ENCODE results near the gene SERPINA3. TPM values are rescaled to one million over a fixed set of nuclear protein-coding genes. Genes with fewer than 3 reads are reported as not detected.

Gene SERPINA3
- total RNA-seq, 1 donor = 5.1 TPM

DNA sequence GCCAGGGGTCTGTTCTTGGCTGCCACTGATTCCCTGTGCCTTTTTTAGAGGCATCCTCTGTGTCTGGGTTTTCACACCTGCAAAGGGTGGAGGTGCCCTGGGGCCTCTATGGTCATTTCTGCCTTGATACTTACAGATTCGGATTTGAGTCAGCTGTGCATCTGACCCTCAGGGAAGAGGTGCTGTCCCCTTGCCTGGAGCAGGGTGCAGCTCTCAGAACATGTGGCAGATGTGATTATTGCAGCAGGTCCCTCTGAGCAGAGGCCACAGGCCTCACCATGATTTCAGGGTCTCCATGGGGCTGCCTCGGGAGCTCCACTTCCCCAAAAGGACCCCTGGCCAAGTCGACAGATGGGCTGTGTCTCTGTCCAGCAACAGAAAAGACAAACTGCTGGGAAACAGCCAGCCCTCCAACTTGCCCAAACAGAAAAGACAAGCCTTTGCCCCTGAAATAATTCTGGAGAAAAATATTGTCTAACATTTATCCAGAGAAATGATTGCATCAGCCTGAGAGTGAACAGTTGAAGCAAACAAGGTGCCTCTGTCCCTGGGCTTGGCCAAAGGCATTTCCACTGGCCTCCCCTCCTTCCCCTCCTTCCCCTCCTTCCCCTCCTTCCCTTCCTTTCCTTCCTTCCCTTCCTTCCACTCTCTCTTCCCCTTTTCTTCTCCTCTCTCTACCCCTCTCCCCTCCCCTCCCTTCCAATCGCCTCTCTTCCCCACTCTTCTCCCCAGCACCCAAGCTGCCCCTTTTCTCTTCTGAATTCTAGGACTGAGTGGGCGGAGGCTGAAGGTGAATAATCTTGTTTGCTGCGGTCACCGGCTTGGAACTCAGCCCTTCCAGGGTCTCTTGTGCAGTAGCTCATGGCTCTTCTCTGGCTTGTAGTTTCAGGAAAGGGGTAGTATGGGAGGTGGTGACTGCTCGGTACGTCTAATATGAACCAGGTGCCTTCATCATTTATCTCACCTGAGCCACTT is 676 bp downstream of the SERPINA3 start:
- Histone ChIP-seq H3K4me3 (ENCODE audit: insufficient read depth, low read length) (no peak overlapping the region), H3K9me3 (ENCODE audit: low read depth, low read length) (peaks cover 4% of the 10 kb centered on the region), H3K27ac (ENCODE audit: low read depth, low read length) (no peak overlapping the region), H3K4me1 (ENCODE audit: insufficient read depth, low read length) (peaks cover 9% of the 10 kb centered on the region), H3K36me3 (ENCODE audit: insufficient read depth, low read length) (no peaks in the 10 kb centered on the region), H3K79me2 (ENCODE audit: insufficient read depth, low read length) (no peaks in the 10 kb centered on the region), H3K4me2 (ENCODE audit: insufficient read depth, low read length) (no peak overlapping the region), H3K27me3 (ENCODE audit: insufficient read depth, low read length) (no peaks in the 10 kb centered on the region), H2AFZ (ENCODE audit: low read length) (peak overlapping the region; percentile 35), H4K20me1 (ENCODE audit: insufficient read depth, low read length) (no peaks in the 10 kb centered on the region)
- no peak for DNase-seq (ENCODE audit: insufficient read length, low spot score, missing footprints)
- no peak for TF ChIP-seq CTCF (IDR thresholded peaks at IDR 0.05; ENCODE audit: extremely low read depth, low read depth, low read length)

DNA sequence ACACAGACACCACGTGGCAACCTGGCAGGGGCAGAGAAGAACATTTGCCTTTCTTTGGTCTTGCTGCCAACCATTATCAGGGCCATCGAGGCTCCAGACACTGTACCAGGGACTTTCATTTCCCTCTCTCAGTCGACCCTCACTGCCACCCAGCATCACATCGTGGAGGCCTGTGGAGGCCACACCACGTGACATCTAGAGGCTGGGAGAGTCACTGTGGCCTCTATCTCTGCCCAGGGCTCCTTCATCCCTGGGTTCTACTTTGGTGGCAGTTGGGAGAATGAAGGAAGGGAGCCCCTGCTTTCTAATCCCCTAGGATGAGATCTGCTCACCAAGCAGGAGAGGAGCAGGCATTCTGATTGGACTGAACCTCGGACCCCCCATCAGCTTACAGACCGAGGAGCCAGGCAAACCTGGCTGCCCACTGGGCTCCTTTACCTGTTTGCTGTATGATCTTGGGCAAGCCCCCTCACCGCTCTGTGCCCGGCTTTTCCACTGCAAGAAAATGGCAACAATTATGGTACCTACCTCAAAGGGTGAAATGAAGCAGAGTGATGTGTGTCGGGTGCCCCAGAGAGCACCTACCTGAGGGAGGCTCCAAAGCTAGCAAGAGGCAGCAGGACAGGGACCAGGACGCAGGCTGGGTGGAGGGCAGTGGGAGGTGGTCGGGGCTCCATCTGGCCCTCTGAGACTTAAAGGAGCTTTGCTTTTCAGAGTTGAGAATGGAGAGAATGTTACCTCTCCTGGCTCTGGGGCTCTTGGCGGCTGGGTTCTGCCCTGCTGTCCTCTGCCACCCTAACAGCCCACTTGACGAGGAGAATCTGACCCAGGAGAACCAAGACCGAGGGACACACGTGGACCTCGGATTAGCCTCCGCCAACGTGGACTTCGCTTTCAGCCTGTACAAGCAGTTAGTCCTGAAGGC is 1.8 kb downstream of the SERPINA3 start:
- TF ChIP-seq CTCF (IDR thresholded peaks at IDR 0.05; ENCODE audit: extremely low read depth, low read depth, low read length) = no peak
- Histone ChIP-seq H3K27ac (ENCODE audit: low read depth, low read length) (no peak overlapping the region), H2AFZ (ENCODE audit: low read length) (no peak overlapping the region)

GRCh38 chr14:94614802-94615201 is 2.6 kb downstream of the SERPINA3 start:
- no peaks in the 10 kb centered on the region for H3K36me3 ChIP-seq (ENCODE audit: insufficient read depth, low read length)
- no peak overlapping the region for H3K4me2 ChIP-seq (ENCODE audit: insufficient read depth, low read length)
- no peak for DNase-seq (ENCODE audit: insufficient read length, low spot score, missing footprints)
- no peak overlapping the region for H2AFZ ChIP-seq (ENCODE audit: low read length)
- H3K27ac ChIP-seq (ENCODE audit: low read depth, low read length) = no peak overlapping the region
- H3K9me3 ChIP-seq (ENCODE audit: low read depth, low read length) = peaks cover 15% of the 10 kb centered on the region
- H3K4me3 ChIP-seq (ENCODE audit: insufficient read depth, low read length) = no peak overlapping the region
- H3K79me2 ChIP-seq (ENCODE audit: insufficient read depth, low read length) = no peaks in the 10 kb centered on the region
- no peak for TF ChIP-seq CTCF (IDR thresholded peaks at IDR 0.05; ENCODE audit: extremely low read depth, low read depth, low read length)
- H3K4me1 ChIP-seq (ENCODE audit: insufficient read depth, low read length) = peaks cover 4% of the 10 kb centered on the region
- no peaks in the 10 kb centered on the region for H4K20me1 ChIP-seq (ENCODE audit: insufficient read depth, low read length)
- no peaks in the 10 kb centered on the region for H3K27me3 ChIP-seq (ENCODE audit: insufficient read depth, low read length)

More for the DNA sequence above, 1.8 kb downstream of the SERPINA3 start:
- Histone ChIP-seq H3K4me3 (ENCODE audit: insufficient read depth, low read length) (no peak overlapping the region), H3K4me2 (ENCODE audit: insufficient read depth, low read length) (no peak overlapping the region), H4K20me1 (ENCODE audit: insufficient read depth, low read length) (no peaks in the 10 kb centered on the region), H3K9me3 (ENCODE audit: low read depth, low read length) (peaks cover 15% of the 10 kb centered on the region), H3K4me1 (ENCODE audit: insufficient read depth, low read length) (peaks cover 9% of the 10 kb centered on the region), H3K79me2 (ENCODE audit: insufficient read depth, low read length) (no peaks in the 10 kb centered on the region), H3K27me3 (ENCODE audit: insufficient read depth, low read length) (no peaks in the 10 kb centered on the region), H3K36me3 (ENCODE audit: insufficient read depth, low read length) (no peaks in the 10 kb centered on the region)
- no peak for DNase-seq (ENCODE audit: insufficient read length, low spot score, missing footprints)
